Activated gamma-delta T cell treated with anti-CD3 and anti-CD28 coated beads, Interleukin-2, amount 50 U/mL, for 16 hours (primary cell): ENCODE measurements around the gene RBPJL.
"Not testable (repeated sequence)": the region's sequence is repeated elsewhere in the genome, so short reads cannot be mapped to it uniquely, and the experiment has no call there.

Experiments
- DNase-seq: peaks from one replicate; pipeline ENCODE4 v3.0.0-alpha.2; 2020; ENCODE audit warnings: low read depth

RBPJL gene

GRCh38 chr20:45342855-45343531, 36.4 kb downstream of the RBPJL start:
- DNase-seq = no peak

- DNase-seq = no peak
Observed at GRCh38 chr20:45343532-45344167, 37.0 kb downstream of the RBPJL start.

- DNase-seq = no peak
Observed at GRCh38 chr20:45344168-45344860, 37.7 kb downstream of the RBPJL start.

GRCh38 chr20:45345104-45345936, 38.7 kb downstream of the RBPJL start:
- DNase-seq = no peak

- DNase-seq = no peak
Observed at GRCh38 chr20:45346291-45346718, 39.7 kb downstream of the RBPJL start.

GRCh38 chr20:45346851-45347250, 40.2 kb downstream of the RBPJL start:
- DNase-seq = no peak

- no peak for DNase-seq
Observed at GRCh38 chr20:45347297-45347935, 40.8 kb downstream of the RBPJL start.

GRCh38 chr20:45347936-45348778, 41.5 kb downstream of the RBPJL start, which contains the start of gene SDC4:
Gene SDC4 (minus strand): TSS chr20:45348424. CDS start chr20:45348384, 40 bp downstream.
- DNase-seq = peak; percentile 32

GRCh38 chr20:45350217-45350616, 43.6 kb downstream of the RBPJL start:
- no peak for DNase-seq

GRCh38 chr20:45350795-45351194, 44.2 kb downstream of the RBPJL start:
- not testable (repeated sequence) for DNase-seq

GRCh38 chr20:45352729-45353128, 46.1 kb downstream of the RBPJL start:
- DNase-seq = no peak

- DNase-seq = no peak
Observed at GRCh38 chr20:45353746-45354145, 47.1 kb downstream of the RBPJL start.

GRCh38 chr20:45354423-45355208, 48.0 kb downstream of the RBPJL start:
- no peak for DNase-seq

GRCh38 chr20:45355209-45356084, 48.8 kb downstream of the RBPJL start:
- no peak for DNase-seq

- DNase-seq = no peak
Observed at GRCh38 chr20:45358282-45359068, 51.8 kb downstream of the RBPJL start.

- DNase-seq = no peak
Observed at GRCh38 chr20:45359069-45359405, 52.4 kb downstream of the RBPJL start.

GRCh38 chr20:45359406-45360148, 52.9 kb downstream of the RBPJL start:
- DNase-seq = no peak
